ENCODE data around the gene AGGF1.
"Not testable (repeated sequence)": the region's sequence is repeated elsewhere in the genome, so short reads cannot be mapped to it uniquely, and the experiment has no call there.

The AGGF1 gene

DNA sequence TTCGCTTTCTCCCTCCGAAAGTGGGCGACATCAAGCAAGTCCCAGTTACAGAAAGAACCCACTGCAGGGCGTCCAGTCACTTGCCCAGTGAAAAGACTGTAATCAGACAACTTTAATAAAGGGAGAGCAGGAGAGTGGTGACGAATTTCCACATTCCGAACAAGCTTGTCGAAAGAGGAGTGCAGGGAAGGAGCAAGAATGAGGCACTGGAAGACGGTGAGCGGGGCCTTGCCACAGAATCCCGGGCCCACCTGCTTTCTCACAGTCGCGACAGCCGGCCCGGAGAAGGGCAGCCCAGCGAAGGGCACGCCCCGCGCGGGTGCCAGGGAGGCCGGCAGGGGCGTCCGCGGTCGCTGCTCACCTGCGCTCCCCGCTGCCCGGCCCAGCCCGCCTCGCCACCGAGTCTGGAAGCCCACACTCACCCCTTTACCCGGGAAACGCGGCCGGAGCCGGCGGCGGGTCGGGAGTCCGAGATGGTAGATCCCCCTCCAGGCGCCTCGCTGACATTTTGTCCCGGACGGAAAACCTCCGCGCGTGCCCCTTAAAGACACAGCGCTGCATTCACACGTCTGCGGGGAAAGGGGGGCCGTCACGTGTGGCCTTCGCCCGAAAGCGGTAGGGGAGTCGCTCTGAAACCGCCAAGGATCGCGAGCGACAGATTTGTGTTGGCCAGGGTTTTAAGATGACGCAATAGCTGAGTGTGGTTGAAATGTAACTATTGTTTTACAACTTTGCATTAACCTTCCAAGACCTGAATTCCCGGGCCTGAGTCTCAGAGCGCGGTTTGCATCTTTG is 56.7 kb downstream of the AGGF1 start, which contains the start of gene ZBED3:
Gene ZBED3 (minus strand): TSS at position 597 of the 795 bp plus-strand sequence. CDS start 9,407 bp downstream, outside the sequence.
- in situ Hi-C loops (cut with MboI; ENCODE audit: low sequenced_read_pairs), result no loop called here

DNA sequence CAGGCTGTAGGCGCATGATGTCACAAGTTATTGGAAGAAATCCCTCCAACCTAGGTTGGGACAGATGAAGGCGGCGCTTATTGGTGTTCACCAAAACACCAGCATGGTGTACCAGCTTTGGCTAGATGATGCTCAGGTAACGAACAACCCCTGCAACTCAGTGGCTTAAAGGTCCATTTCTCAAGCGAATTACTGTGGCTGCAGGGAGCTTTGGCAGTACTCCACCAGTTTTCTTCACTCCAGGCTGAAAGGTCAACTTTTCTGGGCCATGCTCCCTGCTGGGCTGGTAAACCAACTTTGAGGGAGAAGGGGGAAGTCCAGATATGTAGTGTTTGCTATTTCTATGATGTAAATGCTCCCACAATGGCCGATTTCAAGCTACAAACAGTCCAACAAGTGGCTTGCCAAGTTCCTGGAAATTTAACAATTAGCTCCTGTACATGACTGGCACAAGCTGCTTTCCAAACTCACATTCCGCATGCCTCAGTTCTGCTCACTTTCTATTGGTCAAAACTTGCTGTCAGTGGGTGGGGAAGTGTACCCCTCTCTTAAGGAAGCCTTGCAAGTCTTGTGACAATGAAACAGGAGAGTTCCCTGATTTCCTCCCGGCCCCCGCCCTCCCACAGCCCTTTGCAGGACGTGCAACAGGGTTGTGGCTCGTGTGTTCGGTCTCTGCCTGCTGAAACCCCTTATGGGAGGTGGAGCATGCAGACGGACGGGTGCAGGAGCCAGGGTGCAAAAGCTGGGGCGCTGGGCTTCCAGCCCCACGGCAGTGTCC is 57.5 kb downstream of the AGGF1 start:
- in situ Hi-C loops (cut with MboI; ENCODE audit: low sequenced_read_pairs), result no loop called here

DNA sequence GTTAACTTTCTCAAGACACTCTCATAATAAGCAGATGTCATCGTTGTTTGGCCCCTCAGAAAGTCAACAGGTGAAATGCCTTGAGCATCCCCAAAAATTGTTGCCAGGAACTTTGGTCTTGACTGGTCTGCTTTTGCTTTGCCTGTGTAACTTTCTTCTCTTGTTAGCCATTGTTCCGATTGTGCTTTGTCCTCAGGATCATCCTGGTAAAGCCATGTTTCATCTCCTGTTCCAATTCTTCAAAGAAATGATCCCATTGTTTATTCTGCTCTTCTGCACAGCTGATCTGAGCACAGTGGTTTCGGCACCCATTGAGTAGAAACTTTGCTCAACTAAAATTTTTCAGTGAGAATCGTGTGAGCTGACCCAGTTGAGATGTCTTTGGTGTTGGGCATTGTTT is 65.0 kb downstream of the AGGF1 start:
- in situ Hi-C loops (cut with MboI; ENCODE audit: low sequenced_read_pairs), result no loop called here

DNA sequence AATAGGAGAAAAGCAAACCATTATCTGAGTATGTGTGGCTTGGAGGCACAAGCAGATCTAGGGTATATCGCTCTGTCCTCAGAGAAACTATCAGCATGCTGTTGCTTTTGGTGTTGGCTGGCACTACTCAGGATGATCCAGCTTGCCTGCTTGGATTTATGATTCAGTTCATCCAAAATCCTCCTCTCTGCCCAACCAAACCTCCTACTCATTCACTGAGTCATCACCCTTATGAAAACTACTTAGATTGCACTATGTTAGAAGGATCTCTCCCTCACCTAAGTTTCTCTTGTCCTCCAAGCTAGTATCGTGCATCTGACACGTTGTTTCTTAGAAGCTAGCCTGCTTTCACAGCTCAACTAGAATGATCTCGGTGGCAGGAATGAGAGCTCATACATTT is 71.1 kb downstream of the AGGF1 start:
- in situ Hi-C loops (cut with MboI; ENCODE audit: low sequenced_read_pairs), result no loop called here

DNA sequence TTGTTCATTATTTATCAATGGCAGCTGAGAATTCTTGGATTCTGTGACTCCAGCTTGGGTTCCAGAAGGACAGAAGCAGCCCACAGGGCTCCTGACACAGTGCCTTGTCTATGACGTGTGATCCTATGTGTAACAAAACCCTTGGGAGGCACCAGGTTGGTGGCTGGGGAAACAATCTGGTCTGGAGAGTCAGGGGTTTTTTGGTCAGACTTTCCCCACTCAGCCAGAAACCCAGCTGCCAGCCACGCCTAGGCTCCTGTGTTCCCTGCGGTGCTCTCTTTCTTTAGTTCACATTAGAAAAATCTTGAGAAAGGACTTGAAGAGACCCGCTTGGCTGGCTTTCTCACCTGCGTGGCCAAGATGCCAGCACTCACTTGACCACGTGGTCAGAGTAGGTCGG is 72.3 kb downstream of the AGGF1 start:
- in situ Hi-C loops (cut with MboI; ENCODE audit: low sequenced_read_pairs), result no loop called here

DNA sequence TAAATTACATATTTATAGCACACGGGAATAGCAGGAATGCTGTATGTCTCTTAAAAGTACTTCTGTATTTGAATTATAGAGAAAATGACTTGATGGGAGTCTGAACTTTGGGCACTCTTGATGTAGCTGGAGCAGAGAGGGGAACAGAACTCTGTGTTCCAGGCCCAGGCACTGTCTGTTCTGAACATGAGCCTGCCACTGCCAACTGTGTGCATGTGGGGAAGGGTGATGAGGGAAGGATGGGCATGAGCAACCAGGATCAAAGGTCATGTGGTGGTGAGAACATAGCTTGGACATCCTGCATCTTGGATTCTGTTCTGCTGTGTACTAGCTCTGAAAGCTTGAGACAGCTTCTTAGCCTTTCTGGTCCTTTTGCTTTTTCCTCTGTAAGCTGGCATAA is 73.3 kb downstream of the AGGF1 start:
- in situ Hi-C loops (cut with MboI; ENCODE audit: low sequenced_read_pairs), result no loop called here

DNA sequence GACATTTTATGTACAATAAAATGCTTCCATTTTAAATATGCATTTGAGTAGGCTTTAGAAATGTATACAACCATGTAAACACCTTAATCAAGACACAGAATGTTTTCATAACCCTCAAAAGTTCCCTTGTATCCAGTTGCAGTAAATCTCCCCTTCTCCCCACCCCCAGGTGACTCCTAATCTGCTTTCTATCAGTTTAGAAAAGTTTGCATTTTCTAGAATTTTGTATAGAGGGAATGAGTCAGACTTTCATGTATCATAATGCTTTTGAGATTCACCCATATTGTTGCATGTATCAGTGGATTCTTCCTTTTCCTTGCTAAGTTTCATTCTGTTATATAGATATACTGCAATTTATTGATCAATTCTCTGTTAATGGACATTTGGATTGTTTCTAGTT is 74.6 kb downstream of the AGGF1 start:
- in situ Hi-C loops (cut with MboI; ENCODE audit: low sequenced_read_pairs), result no loop called here

DNA sequence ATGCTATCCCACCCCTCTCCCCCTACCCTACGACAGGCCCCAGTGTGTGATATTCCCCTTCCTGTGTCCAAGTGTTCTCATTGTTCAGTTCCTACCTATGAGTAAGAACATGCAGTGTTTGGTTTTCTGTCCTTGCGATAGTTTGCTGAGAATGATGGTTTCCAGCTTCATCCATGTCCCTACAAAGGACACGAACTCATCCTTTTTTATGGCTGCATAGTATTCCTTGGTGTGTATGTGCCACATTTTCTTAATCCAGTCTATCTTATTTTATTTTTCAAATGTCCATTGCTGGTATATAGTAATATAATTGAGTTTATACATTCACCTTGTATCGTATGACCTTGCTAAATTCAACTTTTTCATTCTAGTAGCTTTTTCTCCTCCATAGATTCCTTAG is 76.8 kb downstream of the AGGF1 start:
- in situ Hi-C loops (cut with MboI; ENCODE audit: low sequenced_read_pairs), result not testable (repeated sequence)

All from HL-60/S4 treated with phorbol 12-myristate 13-acetate at 8.2 ng/mL for 4 days and 3 days (cell line).